GM12873 (cell line): ENCODE measurements around the gene AGBL1.

Source experiments
- CTCF ChIP-seq: IDR thresholded peaks from 2 replicates; pipeline ENCODE4 v1.5.1; 2012; ENCODE audit warnings: low read depth, mild to moderate bottlenecking, moderate library complexity, low read length, control low read depth; ENCODE audit not compliant: insufficient read depth; ENCODE audit errors: missing control alignments

Gene AGBL1

GRCh38 chr15:86701611-86701963, 621.9 kb downstream of the AGBL1 start:
- no peak for TF ChIP-seq CTCF

- no peak for TF ChIP-seq CTCF
Observed at GRCh38 chr15:86706813-86707212, 627.1 kb downstream of the AGBL1 start.

GRCh38 chr15:86711476-86711875, 631.8 kb downstream of the AGBL1 start:
- no peak for TF ChIP-seq CTCF

GRCh38 chr15:86714241-86714640, 634.6 kb downstream of the AGBL1 start:
- TF ChIP-seq CTCF, result no peak

- no peak for TF ChIP-seq CTCF
Observed at GRCh38 chr15:86725628-86726027, 646.0 kb downstream of the AGBL1 start.

- TF ChIP-seq CTCF, result no peak
Observed at GRCh38 chr15:86735247-86736040, 655.8 kb downstream of the AGBL1 start.

- TF ChIP-seq CTCF, result no peak
Observed at GRCh38 chr15:86741917-86742316, 662.2 kb downstream of the AGBL1 start.
